CD14-positive monocyte (primary cell): ENCODE results near the gene PHAF1. TPM values are rescaled to one million over a fixed set of nuclear protein-coding genes. Genes with fewer than 3 reads are reported as not detected.

ENCODE experiments used
- DNase-seq, 3 donors: peaks; one replicate each; pipeline ENCODE4 v3.0.0-alpha.2; 2011 to 2022
- H2AFZ ChIP-seq: 2 replicates; pipeline ENCODE4 v1.6.0; 2012; ENCODE audit warnings: mild to moderate bottlenecking, low read depth, low read length, inconsistent platforms; ENCODE audit not compliant: insufficient read depth, poor library complexity, severe bottlenecking
- H3K27ac ChIP-seq, 2 donors: 1 replicate in 1 of 2; 2 replicates in 1 of 2; pipeline ENCODE4 v1.5.1; 2012 to 2013; ENCODE audit warnings: low read length in 2 of 2, control low read depth in 1 of 2, inconsistent platforms in 1 of 2, low read depth in 1 of 2, mild to moderate bottlenecking in 1 of 2
- H3K27me3 ChIP-seq, 2 donors: one replicate each; pipeline versions ENCODE4 v1.6.0 to v1.6.1; 2011 to 2013; ENCODE audit warnings: low read length in 2 of 2; ENCODE audit not compliant: control insufficient read depth in 2 of 2, insufficient read depth in 2 of 2
- H3K36me3 ChIP-seq, 2 donors: replicated peaks in 1 of 2; 1 replicate in 1 of 2; 2 replicates in 1 of 2; pipeline versions ENCODE4 v1.5.1 to v1.6.1; 2012 to 2013; ENCODE audit warnings: low read length in 2 of 2, control low read depth in 1 of 2, inconsistent platforms in 1 of 2, mild to moderate bottlenecking in 1 of 2; ENCODE audit not compliant: insufficient read depth in 2 of 2, control insufficient read depth in 1 of 2
- H3K4me1 ChIP-seq, 2 donors: 1 replicate in 1 of 2; 2 replicates in 1 of 2; pipeline versions ENCODE4 v1.5.1 to v1.6.1; 2012 to 2013; ENCODE audit warnings: low read length in 2 of 2, control low read depth in 1 of 2, inconsistent platforms in 1 of 2, mild to moderate bottlenecking in 1 of 2, moderate library complexity in 1 of 2; ENCODE audit not compliant: insufficient read depth in 2 of 2, control insufficient read depth in 1 of 2
- H3K4me2 ChIP-seq: replicated peaks from 2 replicates; pipeline ENCODE3; 2012; ENCODE audit warnings: low read length, moderate library complexity, mild to moderate bottlenecking; ENCODE audit not compliant: poor library complexity, severe bottlenecking; ENCODE audit errors: extremely low read depth
- H3K4me3 ChIP-seq, 3 experiments: fragments of 200-600 bp in 1 of 3; sonication (generic) in 1 of 3; replicated peaks in 1 of 3; 1 replicate in 2 of 3; 2 replicates in 1 of 3; pipeline ENCODE4 v1.5.1; 2011 to 2013; ENCODE audit warnings: low read length in 3 of 3, mild to moderate bottlenecking in 3 of 3, control low read depth in 2 of 3, low read depth in 2 of 3, inconsistent platforms in 1 of 3, moderate library complexity in 1 of 3
- H3K79me2 ChIP-seq: 2 replicates; pipeline ENCODE4 v1.6.0; 2012; ENCODE audit warnings: mild to moderate bottlenecking, control low read depth, inconsistent platforms, low read length, moderate library complexity; ENCODE audit not compliant: insufficient read depth
- H3K9ac ChIP-seq: 2 replicates; pipeline ENCODE4 v1.6.0; 2017; ENCODE audit warnings: low read length, mild to moderate bottlenecking; ENCODE audit not compliant: insufficient read depth, poor library complexity, severe bottlenecking
- H3K9me3 ChIP-seq, 2 donors: replicated peaks in 1 of 2; 1 replicate in 1 of 2; 2 replicates in 1 of 2; pipeline versions ENCODE4 v1.5.1 to v1.6.1; 2012 to 2013; ENCODE audit warnings: low read length in 2 of 2, control low read depth in 1 of 2; ENCODE audit not compliant: control insufficient read depth in 1 of 2, insufficient read depth in 1 of 2
- H4K20me1 ChIP-seq: 2 replicates; pipeline ENCODE4 v1.6.0; 2012; ENCODE audit warnings: mild to moderate bottlenecking, low read length, control low read depth, moderate library complexity; ENCODE audit not compliant: insufficient read depth
- H3K27ac Mint-ChIP-seq, 7 donors: one replicate each; pipeline ENCODE4 v1.8.0; 2020; ENCODE audit warnings: mild to moderate bottlenecking in 7 of 7, mixed read lengths in 7 of 7, moderate library complexity in 6 of 7, inconsistent platforms in 2 of 7
- H3K27me3 Mint-ChIP-seq, 3 donors: one replicate each; pipeline ENCODE4 v1.8.0; 2021 to 2022; ENCODE audit warnings: low read depth in 3 of 3, mild to moderate bottlenecking in 3 of 3, mixed read lengths in 3 of 3, moderate library complexity in 3 of 3, inconsistent platforms in 1 of 3
- H3K36me3 Mint-ChIP-seq, 2 donors: one replicate each; pipeline ENCODE4 v1.8.0; 2020; ENCODE audit warnings: mixed read lengths in 2 of 2, inconsistent platforms in 1 of 2, mild to moderate bottlenecking in 1 of 2
- H3K4me1 Mint-ChIP-seq: one replicate; pipeline ENCODE4 v1.8.0; 2020; ENCODE audit warnings: mild to moderate bottlenecking, mixed read lengths
- H3K4me3 Mint-ChIP-seq, 2 donors: one replicate each; pipeline ENCODE4 v1.8.0; 2020; ENCODE audit warnings: mild to moderate bottlenecking in 2 of 2, mixed read lengths in 2 of 2, moderate library complexity in 1 of 2
- H3K9me3 Mint-ChIP-seq, 7 donors: one replicate each; pipeline ENCODE4 v1.8.0; 2020 to 2022; ENCODE audit warnings: mixed read lengths in 7 of 7, mild to moderate bottlenecking in 6 of 7, moderate library complexity in 6 of 7, inconsistent platforms in 2 of 7
- CTCF ChIP-seq: fragments of 200-600 bp; IDR thresholded peaks from one replicate; pipeline ENCODE4 v1.8.0; 2022; ENCODE audit warnings: antibody characterized with exemption, mild to moderate bottlenecking
- WGBS: methylation state at CpG from one replicate; pipeline ENCODE4 v1.1.5; 2013; ENCODE audit warnings: missing lambda C conversion rate; ENCODE audit not compliant: insufficient coverage; 5-methylcytosine and 5-hydroxymethylcytosine counted together
- intact Hi-C, 2 donors: fragments of 100-400 bp; cut with micrococcal nuclease; formaldehyde crosslinking; loops; one replicate each; pipeline versions ENCODE4 v1.15.0 to v1.15.1; 2023
- polyA plus RNA-seq, 3 donors: library from polyadenylated mRNA; depleted of rRNA in 1 of 3; unstranded in 2 of 3; stranded (reverse) in 1 of 3; fragments of 300-500 nt in 2 of 3; fragments of >200 nt in 1 of 3; fragmentation: Illumina TruSeq in 2 of 3; gene quantifications; 1 replicate in 2 of 3; 2 replicates in 1 of 3; pipeline ENCODE4 v1.2.3, GENCODE V29; 2012 to 2021

Gene PHAF1
- polyA plus RNA-seq, 3 donors = 18.8 to 68.2 (median 26.5) TPM

- 71% methylated on average over 9 of the region's 14 CpGs for WGBS
- H3K27ac Mint-ChIP-seq = peak overlapping the region; percentile 69 to 92 (median 80)
- Histone ChIP-seq H3K27ac (peak overlapping the region; percentile 72 to 76), H3K79me2 (no peaks in the 10 kb centered on the region), H3K9me3 (peaks cover 0 to 6% of the 10 kb centered on the region in 2 donors), H3K4me3 (peak overlapping the region; percentile 28 to 68 (median 53)), H3K4me1 (peaks cover 60 to 62% of the 10 kb centered on the region in 2 donors), H3K36me3 (no peaks in the 10 kb centered on the region), H3K27me3 (peaks cover 22 to 64% of the 10 kb centered on the region in 2 donors), H3K9ac (peak overlapping the region; percentile 55), H2AFZ (peak overlapping the region; percentile 61), H4K20me1 (peaks cover 19% of the 10 kb centered on the region), H3K4me2 (peak overlapping the region; percentile 83)
- peaks cover 62 to 90% (median 75%) of the 10 kb centered on the region in 3 donors for H3K27me3 Mint-ChIP-seq
- intact Hi-C loops = no loop called here
- peak in 1 of 3 donors; percentile 33 for DNase-seq
- H3K36me3 Mint-ChIP-seq = peaks cover 25 to 26% of the 10 kb centered on the region in 2 donors
- peaks cover 52% of the 10 kb centered on the region for H3K4me1 Mint-ChIP-seq
- peaks cover 0 to 18% (median 5%) of the 10 kb centered on the region in 7 donors for H3K9me3 Mint-ChIP-seq
- no peak for TF ChIP-seq CTCF
- peak overlapping the region; percentile 70 to 94 for H3K4me3 Mint-ChIP-seq
Measured at GRCh38 chr16:67170949-67171649, 61.4 kb downstream of the PHAF1 start.

GRCh38 chr16:67173323-67173722 is 63.6 kb downstream of the PHAF1 start:
- Mint-ChIP-seq H3K27ac (peak overlapping the region in 5 of 7 donors; percentile 70 to 90 (median 82)), H3K9me3 (peaks cover 0 to 19% (median 5%) of the 10 kb centered on the region in 7 donors), H3K36me3 (peaks cover 28 to 34% of the 10 kb centered on the region in 2 donors), H3K27me3 (peaks cover 58 to 90% (median 72%) of the 10 kb centered on the region in 3 donors), H3K4me1 (peaks cover 51% of the 10 kb centered on the region), H3K4me3 (peak overlapping the region; percentile 80 to 93)
- no peaks in the 10 kb centered on the region for H3K79me2 ChIP-seq
- no peak for DNase-seq
- peak overlapping the region; percentile 70 for H2AFZ ChIP-seq
- H3K9ac ChIP-seq = no peak overlapping the region
- peaks cover 64 to 71% of the 10 kb centered on the region in 2 donors for H3K4me1 ChIP-seq
- peak overlapping the region in 2 of 3 experiments; percentile 35 to 69 for H3K4me3 ChIP-seq
- H3K4me2 ChIP-seq = peak overlapping the region; percentile 75
- H3K27me3 ChIP-seq = peaks cover 13 to 60% of the 10 kb centered on the region in 2 donors
- H3K9me3 ChIP-seq = no peaks in the 10 kb centered on the region
- no peak for TF ChIP-seq CTCF
- 91% methylated on average over 1 of the region's 1 CpG for WGBS
- intact Hi-C loops = no loop called here
- no peaks in the 10 kb centered on the region for H3K36me3 ChIP-seq
- peak overlapping the region in 1 of 2 donors; percentile 29 for H3K27ac ChIP-seq
- H4K20me1 ChIP-seq = peaks cover 28% of the 10 kb centered on the region
